SK-N-MC (cell line): ENCODE data around the gene LRRC32.

Experiments used
- EZH2 ChIP-seq: fragments of 200-600 bp; sonication (generic); IDR thresholded peaks from one replicate; pipeline ENCODE4 v1.6.1; 2017; ENCODE audit warnings: antibody characterized with exemption
- POLR2AphosphoS5 ChIP-seq: IDR thresholded peaks from 2 replicates; pipeline ENCODE4 v1.6.1; 2012; ENCODE audit warnings: mild to moderate bottlenecking, low read depth, low read length, borderline replicate concordance

GRCh38 chr11:76705826-76706225 is 35.3 kb upstream of the LRRC32 start:
- TF ChIP-seq POLR2AphosphoS5 = no peak
- TF ChIP-seq EZH2 = no peak
